Neural cell (in vitro differentiated cells): Measurements from ENCODE around the gene IP6K2. TPM values are rescaled to one million over a fixed set of nuclear protein-coding genes. Genes with fewer than 3 reads are reported as not detected.
A peak's percentile ranks its signal among the peaks of the same experiment; 100 is the strongest.

Experiments
- H2AFZ ChIP-seq: fragments of 200-600, 300-800 bp; sonication (generic), shearing (Covaris generic); 2 replicates; pipeline ENCODE4 v1.6.0; 2014; ENCODE audit warnings: low read depth, mild to moderate bottlenecking, antibody characterized with exemption, low read length, moderate library complexity
- H3F3A ChIP-seq: fragments of 200-600 bp; shearing (Covaris generic); 2 replicates; pipeline ENCODE4 v1.6.1; 2016; ENCODE audit warnings: mild to moderate bottlenecking, moderate library complexity, mixed read lengths, antibody characterized with exemption, low read length; ENCODE audit not compliant: insufficient read depth, poor library complexity, severe bottlenecking
- H3K27ac ChIP-seq: fragments of 200-600, 300-800 bp; sonication (generic), shearing (Covaris generic); 2 replicates; pipeline ENCODE4 v1.5.1; 2014; ENCODE audit warnings: mild to moderate bottlenecking, low read length, moderate library complexity
- H3K27me3 ChIP-seq: fragments of 300-800, 200-600 bp; sonication (generic), shearing (Covaris generic); 2 replicates; pipeline ENCODE4 v1.6.0; 2014; ENCODE audit warnings: mild to moderate bottlenecking, low read depth, low read length, moderate library complexity; ENCODE audit not compliant: insufficient read depth
- H3K36me3 ChIP-seq: fragments of 300-800, 200-600 bp; sonication (generic), shearing (Covaris generic); 2 replicates; pipeline ENCODE4 v1.5.1; 2014; ENCODE audit warnings: mild to moderate bottlenecking, antibody characterized with exemption, low read length, moderate library complexity; ENCODE audit not compliant: insufficient read depth
- H3K4me2 ChIP-seq: fragments of 300-800, 200-600 bp; sonication (generic), shearing (Covaris generic); 2 replicates; pipeline ENCODE4 v1.6.0; 2014; ENCODE audit warnings: mild to moderate bottlenecking, low read length
- H3K4me3 ChIP-seq: fragments of 300-800, 200-600 bp; sonication (generic), shearing (Covaris generic); 2 replicates; pipeline ENCODE4 v1.5.1; 2014; ENCODE audit warnings: mild to moderate bottlenecking, low read length, moderate library complexity
- H3K79me2 ChIP-seq: fragments of 200-600 bp; shearing (Covaris generic); replicated peaks from 2 replicates; pipeline ENCODE4 v1.6.0; 2014; ENCODE audit warnings: mild to moderate bottlenecking, low read length, moderate library complexity; ENCODE audit not compliant: insufficient read depth
- H3K9ac ChIP-seq: fragments of 300-800, 200-600 bp; sonication (generic), shearing (Covaris generic); 2 replicates; pipeline ENCODE4 v1.6.1; 2016; ENCODE audit warnings: mild to moderate bottlenecking, low read length, mixed read lengths
- H3K9me2 ChIP-seq: fragments of 200-600 bp; shearing (Covaris generic); 2 replicates; pipeline ENCODE4 v1.6.1; 2016; ENCODE audit warnings: mild to moderate bottlenecking, low read length, mixed read lengths; ENCODE audit not compliant: insufficient read depth
- H3K9me3 ChIP-seq: fragments of 200-600, 300-800 bp; sonication (generic), shearing (Covaris generic); 2 replicates; pipeline ENCODE4 v1.6.1; 2016; ENCODE audit warnings: mild to moderate bottlenecking, mixed run types, low read length, moderate library complexity, mixed read lengths
- H4K20me1 ChIP-seq: fragments of 200-600 bp; shearing (Covaris generic); 2 replicates; pipeline ENCODE4 v1.6.1; 2016; ENCODE audit warnings: mild to moderate bottlenecking, mixed run types; ENCODE audit not compliant: insufficient read depth
- CTCF ChIP-seq: fragments of 450-650 bp; IDR thresholded peaks from 2 replicates; pipeline ENCODE4 v1.5.1; 2014; ENCODE audit warnings: antibody characterized with exemption, mild to moderate bottlenecking, moderate library complexity; ENCODE audit not compliant: poor library complexity, severe bottlenecking
- EP300 ChIP-seq: fragments of 450-650 bp; conservative IDR thresholded peaks from 2 replicates; pipeline ENCODE4 v1.6.1; 2014; ENCODE audit warnings: antibody characterized with exemption, mild to moderate bottlenecking, moderate library complexity; ENCODE audit not compliant: poor library complexity, severe bottlenecking
- EZH2 ChIP-seq: fragments of 200-600, 300-800 bp; shearing (Covaris generic), sonication (generic); IDR thresholded peaks from 2 replicates; pipeline ENCODE4 v1.6.1; 2014; ENCODE audit warnings: antibody characterized with exemption, low read length, borderline replicate concordance, mild to moderate bottlenecking; ENCODE audit not compliant: insufficient read depth, poor library complexity, severe bottlenecking
- MXI1 ChIP-seq: fragments of 450-650 bp; conservative IDR thresholded peaks from 2 replicates; pipeline ENCODE4 v1.6.1; 2014; ENCODE audit warnings: antibody characterized with exemption, mild to moderate bottlenecking; ENCODE audit not compliant: poor library complexity, severe bottlenecking
- POLR2AphosphoS5 ChIP-seq: IDR thresholded peaks from 2 replicates; pipeline ENCODE4 v1.6.1; 2012
- RAD21 ChIP-seq: fragments of 450-650 bp; conservative IDR thresholded peaks from 2 replicates; pipeline ENCODE4 v1.6.1; 2014; ENCODE audit warnings: antibody characterized with exemption, mild to moderate bottlenecking, moderate library complexity
- REST ChIP-seq: IDR thresholded peaks from 2 replicates; pipeline ENCODE4 v1.6.1; 2012; ENCODE audit warnings: borderline replicate concordance
- SMC3 ChIP-seq: fragments of 450-650 bp; conservative IDR thresholded peaks from 2 replicates; pipeline ENCODE4 v1.6.1; 2014; ENCODE audit warnings: antibody characterized with exemption, mild to moderate bottlenecking, moderate library complexity; ENCODE audit not compliant: poor library complexity
- TAF1 ChIP-seq: IDR thresholded peaks from 2 replicates; pipeline ENCODE4 v1.6.1; 2012; ENCODE audit warnings: low read depth
- polyA plus RNA-seq: library from polyadenylated mRNA; depleted of rRNA; stranded (reverse); fragments of >200 nt; gene quantifications from 2 replicates; pipeline ENCODE4 v1.2.3, GENCODE V29; 2014

Gene IP6K2
- polyA plus RNA-seq, 1 donor from 2014 or later = 480 TPM

- TF ChIP-seq EZH2 = no peak
- TF ChIP-seq EP300 = no peak
Measured at GRCh38 chr3:48696156-48696555, 20.9 kb downstream of the IP6K2 start (continued).

- TF ChIP-seq SMC3 = no peak
- peak; percentile 19 for TF ChIP-seq POLR2AphosphoS5
- no peaks in the 10 kb centered on the region for H3K9me2 ChIP-seq
- no peaks in the 10 kb centered on the region for H3K9me3 ChIP-seq
- peaks cover 82% of the 10 kb centered on the region for H3K79me2 ChIP-seq
- H3K4me2 ChIP-seq = no peak overlapping the region
- no peak overlapping the region for H3K27ac ChIP-seq
- H3K27me3 ChIP-seq = no peaks in the 10 kb centered on the region
- no peaks in the 10 kb centered on the region for H3F3A ChIP-seq
- no peak overlapping the region for H3K9ac ChIP-seq
- H3K4me3 ChIP-seq = no peak overlapping the region
- H4K20me1 ChIP-seq = peaks cover 86% of the 10 kb centered on the region
- peaks cover 13% of the 10 kb centered on the region for H3K36me3 ChIP-seq
- no peak overlapping the region for H2AFZ ChIP-seq
Measured at GRCh38 chr3:48695393-48695753, 21.6 kb downstream of the IP6K2 start.

- no peaks in the 10 kb centered on the region for H3K27me3 ChIP-seq
- H3K9ac ChIP-seq = no peak overlapping the region
- no peak overlapping the region for H3K4me2 ChIP-seq
- peaks cover 76% of the 10 kb centered on the region for H3K79me2 ChIP-seq
- no peaks in the 10 kb centered on the region for H3F3A ChIP-seq
- no peak overlapping the region for H3K27ac ChIP-seq
- H3K9me3 ChIP-seq = no peaks in the 10 kb centered on the region
- no peaks in the 10 kb centered on the region for H3K9me2 ChIP-seq
- H4K20me1 ChIP-seq = peaks cover 80% of the 10 kb centered on the region
- TF ChIP-seq POLR2AphosphoS5 (no peak), SMC3 (no peak), MXI1 (no peak), TAF1 (no peak)
- H3K4me3 ChIP-seq = no peak overlapping the region
- H3K36me3 ChIP-seq = peaks cover 13% of the 10 kb centered on the region
- H2AFZ ChIP-seq = no peak overlapping the region
Measured at GRCh38 chr3:48694610-48695392, 22.2 kb downstream of the IP6K2 start.

GRCh38 chr3:48693826-48694225 lies 23.2 kb downstream of the IP6K2 start:
- no peaks in the 10 kb centered on the region for H3K27me3 ChIP-seq
- H3K9me3 ChIP-seq = no peaks in the 10 kb centered on the region
- no peak overlapping the region for H3K27ac ChIP-seq
- H3K9ac ChIP-seq = no peak overlapping the region
- no peak overlapping the region for H2AFZ ChIP-seq
- no peak overlapping the region for H3K4me3 ChIP-seq
- no peaks in the 10 kb centered on the region for H3K9me2 ChIP-seq
- peaks cover 71% of the 10 kb centered on the region for H4K20me1 ChIP-seq
- H3F3A ChIP-seq = no peaks in the 10 kb centered on the region
- H3K36me3 ChIP-seq = peaks cover 13% of the 10 kb centered on the region
- peaks cover 67% of the 10 kb centered on the region for H3K79me2 ChIP-seq
- no peak for TF ChIP-seq EP300
- H3K4me2 ChIP-seq = no peak overlapping the region

- Histone ChIP-seq H3K9me3 (no peaks in the 10 kb centered on the region), H3K4me2 (no peak overlapping the region), H3K27me3 (no peaks in the 10 kb centered on the region), H3K79me2 (peaks cover 54% of the 10 kb centered on the region), H3F3A (no peaks in the 10 kb centered on the region), H4K20me1 (peaks cover 67% of the 10 kb centered on the region), H3K9ac (no peak overlapping the region), H2AFZ (no peak overlapping the region), H3K9me2 (no peaks in the 10 kb centered on the region), H3K36me3 (peaks cover 13% of the 10 kb centered on the region), H3K27ac (no peak overlapping the region), H3K4me3 (no peak overlapping the region)
- TF ChIP-seq SMC3 (no peak), MXI1 (no peak), CTCF (no peak), POLR2AphosphoS5 (no peak), EZH2 (no peak), REST (no peak), RAD21 (no peak), EP300 (no peak), TAF1 (no peak)
Measured at GRCh38 chr3:48692551-48692950, 24.5 kb downstream of the IP6K2 start.
